KMS-11 (cell line): Measurements from ENCODE around the gene CCDC8.
"Not testable (repeated sequence)": the region's sequence is repeated elsewhere in the genome, so short reads cannot be mapped to it uniquely, and the experiment has no call there.

ENCODE experiments used
- H2AFZ ChIP-seq: fragments of 200-600 bp; sonication (generic); 2 replicates; pipeline ENCODE4 v1.6.1; 2016; ENCODE audit warnings: antibody characterized with exemption, mixed run types, low read depth
- H3K27ac ChIP-seq: fragments of 200-600 bp; sonication (generic); 2 replicates; pipeline ENCODE4 v1.6.1; 2016; ENCODE audit warnings: mild to moderate bottlenecking, mixed run types
- H3K27me3 ChIP-seq: fragments of 200-600 bp; sonication (generic); 2 replicates; pipeline ENCODE4 v1.6.1; 2017; ENCODE audit warnings: mild to moderate bottlenecking, low read depth, mixed run types, moderate library complexity; ENCODE audit not compliant: insufficient read depth
- H3K36me3 ChIP-seq: fragments of 200-600 bp; sonication (generic); 2 replicates; pipeline ENCODE4 v1.6.1; 2017; ENCODE audit warnings: mild to moderate bottlenecking, mixed run types; ENCODE audit not compliant: insufficient read depth
- H3K4me1 ChIP-seq: fragments of 200-600 bp; sonication (generic); 2 replicates; pipeline ENCODE4 v1.6.1; 2016; ENCODE audit warnings: mild to moderate bottlenecking, low read depth, mixed run types; ENCODE audit not compliant: poor library complexity, severe bottlenecking
- H3K4me2 ChIP-seq: fragments of 200-600 bp; sonication (generic); 2 replicates; pipeline ENCODE4 v1.7.0; 2016; ENCODE audit warnings: mild to moderate bottlenecking, mixed run types
- H3K4me3 ChIP-seq: fragments of 200-600 bp; sonication (generic); IDR thresholded peaks from 2 replicates; pipeline ENCODE4 v1.6.1; 2017; ENCODE audit warnings: low read depth, low read length, mixed read lengths; ENCODE audit not compliant: insufficient read depth
- H3K79me2 ChIP-seq: fragments of 200-600 bp; sonication (generic); 2 replicates; pipeline ENCODE4 v1.6.1; 2016; ENCODE audit warnings: low read depth, mixed run types; ENCODE audit not compliant: insufficient read depth
- H3K9ac ChIP-seq: fragments of 200-600 bp; sonication (generic); 2 replicates; pipeline ENCODE4 v1.6.1; 2016; ENCODE audit warnings: mild to moderate bottlenecking, mixed run types
- H4K20me1 ChIP-seq: fragments of 200-600 bp; sonication (generic); 2 replicates; pipeline ENCODE4 v1.6.1; 2016; ENCODE audit warnings: mild to moderate bottlenecking, mixed run types; ENCODE audit not compliant: insufficient read depth
- CTCF ChIP-seq: fragments of 200-600 bp; sonication (generic); conservative IDR thresholded peaks from 2 replicates; pipeline ENCODE4 v1.6.1; 2017; ENCODE audit warnings: low read depth, mild to moderate bottlenecking, antibody characterized with exemption, low read length, moderate library complexity, mixed read lengths

CCDC8 gene

GRCh38 chr19:46381346-46381745 is 32.0 kb downstream of the CCDC8 start:
- no peak overlapping the region for H3K9ac ChIP-seq
- no peak overlapping the region for H3K27ac ChIP-seq
- H3K4me1 ChIP-seq = no peaks in the 10 kb centered on the region
- no peak for TF ChIP-seq CTCF
- H4K20me1 ChIP-seq = no peaks in the 10 kb centered on the region
- no peak overlapping the region for H3K4me2 ChIP-seq
- peaks cover 20% of the 10 kb centered on the region; the same call in 1 of the 2 replicates for H3K36me3 ChIP-seq
- peaks cover 8% of the 10 kb centered on the region; the same call in 1 of the 2 replicates for H3K79me2 ChIP-seq
- no peak overlapping the region for H2AFZ ChIP-seq
- H3K4me3 ChIP-seq = no peak overlapping the region
- no peaks in the 10 kb centered on the region for H3K27me3 ChIP-seq

GRCh38 chr19:46380690-46381089 is 32.7 kb downstream of the CCDC8 start:
- H3K36me3 ChIP-seq = peaks cover 20% of the 10 kb centered on the region; the same call in 1 of the 2 replicates
- TF ChIP-seq CTCF = no peak
- no peak overlapping the region for H3K4me2 ChIP-seq

GRCh38 chr19:46378268-46378667 is 35.1 kb downstream of the CCDC8 start:
- no peaks in the 10 kb centered on the region for H4K20me1 ChIP-seq
- H3K79me2 ChIP-seq = peaks cover 8% of the 10 kb centered on the region; the same call in 1 of the 2 replicates
- no peak overlapping the region for H3K4me2 ChIP-seq
- H3K9ac ChIP-seq = no peak overlapping the region
- H3K27me3 ChIP-seq = no peaks in the 10 kb centered on the region
- H2AFZ ChIP-seq = no peak overlapping the region
- H3K36me3 ChIP-seq = peaks cover 13% of the 10 kb centered on the region; the same call in 1 of the 2 replicates
- H3K27ac ChIP-seq = no peak overlapping the region
- H3K4me1 ChIP-seq = no peaks in the 10 kb centered on the region
- no peak overlapping the region for H3K4me3 ChIP-seq
- no peak for TF ChIP-seq CTCF

More at GRCh38 chr19:46380690-46381089, 32.7 kb downstream of the CCDC8 start:
- H3K4me3 ChIP-seq = no peak overlapping the region
- H3K9ac ChIP-seq = no peak overlapping the region
- H3K27ac ChIP-seq = no peak overlapping the region
- H2AFZ ChIP-seq = no peak overlapping the region
- H3K79me2 ChIP-seq = peaks cover 8% of the 10 kb centered on the region; the same call in 1 of the 2 replicates
- no peaks in the 10 kb centered on the region for H3K27me3 ChIP-seq
- H3K4me1 ChIP-seq = no peaks in the 10 kb centered on the region
- H4K20me1 ChIP-seq = no peaks in the 10 kb centered on the region

GRCh38 chr19:46376241-46377153 is 36.9 kb downstream of the CCDC8 start:
- no peak overlapping the region for H3K4me2 ChIP-seq
- H3K27me3 ChIP-seq = no peaks in the 10 kb centered on the region
- TF ChIP-seq CTCF = no peak
- H3K4me3 ChIP-seq = no peak overlapping the region
- no peak overlapping the region for H3K27ac ChIP-seq
- no peak overlapping the region for H3K9ac ChIP-seq
- H3K36me3 ChIP-seq = peaks cover 13% of the 10 kb centered on the region; the same call in 1 of the 2 replicates
- H4K20me1 ChIP-seq = no peaks in the 10 kb centered on the region
- no peaks in the 10 kb centered on the region for H3K4me1 ChIP-seq
- H3K79me2 ChIP-seq = peaks cover 16% of the 10 kb centered on the region; the same call in 1 of the 2 replicates
- no peak overlapping the region for H2AFZ ChIP-seq

GRCh38 chr19:46375476-46376067 is 37.8 kb downstream of the CCDC8 start:
- H2AFZ ChIP-seq, H3K4me3 ChIP-seq, H3K27me3 ChIP-seq, H3K4me2 ChIP-seq, H3K27ac ChIP-seq, H4K20me1 ChIP-seq, H3K79me2 ChIP-seq, H3K4me1 ChIP-seq, H3K9ac ChIP-seq: not testable (repeated sequence)
- peaks cover 13% of the 10 kb centered on the region; the same call in 1 of the 2 replicates for H3K36me3 ChIP-seq
